NT2/D1 (cell line): Measurements from ENCODE around the gene CDCA7L.

Experiments used
- SUZ12 ChIP-seq: IDR thresholded peaks from 2 replicates; pipeline ENCODE4 v1.6.1; 2011; ENCODE audit not compliant: insufficient read length, insufficient read depth; ENCODE audit errors: extremely low read depth
- YY1 ChIP-seq: IDR thresholded peaks from 2 replicates; pipeline ENCODE4 v1.6.1; 2011; ENCODE audit not compliant: insufficient read length, insufficient read depth
- ZNF274 ChIP-seq: IDR thresholded peaks from 2 replicates; pipeline ENCODE4 v1.6.1; 2011; ENCODE audit warnings: mild to moderate bottlenecking, low read depth, low read length

DNA sequence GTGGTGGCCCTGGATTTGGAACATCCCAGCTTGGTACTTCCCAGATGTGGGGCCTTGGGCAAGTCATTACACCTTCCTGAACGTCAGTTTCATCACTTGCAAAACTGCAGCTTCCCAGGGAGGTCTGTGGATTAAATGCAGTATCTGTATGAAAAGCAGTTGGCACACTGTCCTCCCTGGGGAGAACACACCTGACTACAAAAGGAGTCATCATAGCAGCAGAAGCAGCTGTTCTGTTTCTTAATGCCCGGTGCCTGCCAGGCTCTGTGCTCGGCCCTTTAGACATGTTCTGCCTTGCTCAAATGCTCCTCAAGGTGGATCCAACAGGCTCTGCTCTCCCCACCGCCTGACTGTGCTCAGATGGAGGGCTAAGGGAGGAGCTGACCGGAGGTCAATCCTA lies 31.0 kb downstream of the CDCA7L start:
- no peak for TF ChIP-seq YY1
- TF ChIP-seq ZNF274 = no peak
- no peak for TF ChIP-seq SUZ12
